Upper lobe of left lung (tissue), 4 donors: ENCODE results near the gene PLEKHA1.

Source experiments
- CTCF ChIP-seq, 6 experiments: fragments of 450-650 bp in 4 of 6; fragments of 200-600 bp in 2 of 6; sonication (generic) in 2 of 6; IDR thresholded peaks; one replicate each; pipeline ENCODE4 v1.5.1; 2016 to 2019; ENCODE audit warnings: antibody characterized with exemption in 6 of 6
- EP300 ChIP-seq, 4 donors: sonication (generic); formaldehyde crosslinking; IDR thresholded peaks; one replicate each; pipeline ENCODE4 v1.5.1; 2017; ENCODE audit warnings: antibody characterized with exemption in 4 of 4, control low read depth in 2 of 4
- POLR2A ChIP-seq, 4 donors: fragments of 450-650 bp; IDR thresholded peaks; one replicate each; pipeline ENCODE4 v1.5.1; 2016 to 2017; ENCODE audit warnings: antibody characterized with exemption in 4 of 4, mild to moderate bottlenecking in 2 of 4

DNA sequence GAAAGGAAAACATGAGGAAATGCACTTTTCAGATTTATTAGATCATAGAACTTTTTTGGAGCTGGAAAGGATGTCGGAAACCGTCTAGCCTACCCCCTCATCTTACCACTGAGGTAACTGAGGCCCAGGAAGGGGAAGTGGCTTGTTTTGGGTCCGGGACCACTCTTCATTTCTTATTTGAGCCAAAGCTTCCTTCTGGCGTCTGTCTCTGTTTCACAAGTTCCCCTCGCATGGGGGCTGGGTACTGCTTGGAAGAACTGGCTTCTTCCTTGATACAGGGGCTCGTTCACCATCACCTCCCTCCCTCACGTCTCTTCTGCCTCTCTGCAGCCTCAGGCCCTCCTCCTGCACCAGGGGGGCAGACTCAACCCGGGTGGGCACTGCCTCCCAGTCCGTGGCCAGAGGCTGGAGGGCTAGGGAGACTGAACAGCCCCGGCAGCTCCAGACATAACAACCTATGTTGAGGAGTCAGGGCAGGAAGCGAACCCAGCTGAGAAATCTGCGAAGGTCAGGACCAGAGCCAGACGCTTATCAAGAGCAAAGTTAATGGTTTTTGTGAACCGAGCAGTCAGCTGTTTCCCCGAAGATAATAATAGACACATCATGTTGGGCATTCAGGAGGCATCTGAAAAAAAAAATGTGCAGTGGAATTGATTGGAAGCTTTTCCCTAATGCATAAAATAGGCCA lies 99.8 kb downstream of the PLEKHA1 start:
- no peak for TF ChIP-seq CTCF (IDR thresholded peaks at IDR 0.05)
- no peak for TF ChIP-seq POLR2A (IDR thresholded peaks at IDR 0.05)
- no peak for TF ChIP-seq EP300 (IDR thresholded peaks at IDR 0.05)
